Skeletal muscle cell (primary cell): ENCODE measurements around the gene TMTC1.
A peak's percentile ranks its signal among the peaks of the same experiment; 100 is the strongest.

ENCODE experiments used
- DNase-seq: peaks from one replicate; pipeline ENCODE4 v3.0.0-alpha.2; 2010; ENCODE audit warnings: low read depth
- H3K4me3 ChIP-seq: 2 replicates; pipeline ENCODE4 v1.5.1; 2011; ENCODE audit warnings: low read depth, mild to moderate bottlenecking, control low read depth, low read length, moderate library complexity

Gene TMTC1

DNA sequence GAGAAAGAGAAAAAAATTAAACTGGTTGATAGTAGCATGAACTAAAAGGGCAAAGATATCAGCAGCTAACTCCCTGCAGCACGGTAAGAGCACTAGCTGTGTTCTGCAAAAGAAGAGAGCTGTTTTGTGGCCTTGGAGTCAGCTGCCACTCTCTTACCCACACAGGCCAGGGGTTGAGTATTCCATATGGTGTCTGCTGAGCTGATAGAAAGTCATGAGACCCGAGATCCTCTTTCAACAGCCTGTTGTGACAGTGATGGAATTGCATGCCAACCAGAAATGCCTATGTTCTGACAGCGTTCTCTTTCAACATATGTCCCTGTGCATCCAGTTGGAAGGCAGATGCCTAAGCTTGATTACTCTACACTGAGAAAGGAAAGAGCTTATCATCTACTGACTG, 39.9 kb downstream of the TMTC1 start:
- no peak overlapping the region for H3K4me3 ChIP-seq
- peak; percentile 99 for DNase-seq

DNA sequence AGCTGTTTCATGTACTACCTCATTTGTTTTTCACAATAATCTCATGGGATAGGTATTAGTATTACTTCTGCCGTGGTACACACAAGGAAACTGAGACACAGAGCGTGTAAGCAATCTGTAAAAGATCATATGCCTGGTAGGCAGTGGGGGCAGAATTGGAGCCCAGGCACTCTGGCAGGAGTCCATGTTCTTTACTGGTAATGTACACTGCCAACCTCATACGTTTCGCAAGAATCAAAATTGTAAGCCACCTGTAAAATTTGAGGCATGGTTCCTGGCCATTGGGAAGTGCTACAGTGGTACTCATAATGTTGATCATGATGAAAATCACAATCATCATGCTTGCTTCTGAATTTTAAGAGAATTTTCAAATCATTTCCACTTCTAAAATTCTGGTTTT, 40.7 kb downstream of the TMTC1 start:
- no peak overlapping the region for H3K4me3 ChIP-seq
- no peak for DNase-seq

DNA sequence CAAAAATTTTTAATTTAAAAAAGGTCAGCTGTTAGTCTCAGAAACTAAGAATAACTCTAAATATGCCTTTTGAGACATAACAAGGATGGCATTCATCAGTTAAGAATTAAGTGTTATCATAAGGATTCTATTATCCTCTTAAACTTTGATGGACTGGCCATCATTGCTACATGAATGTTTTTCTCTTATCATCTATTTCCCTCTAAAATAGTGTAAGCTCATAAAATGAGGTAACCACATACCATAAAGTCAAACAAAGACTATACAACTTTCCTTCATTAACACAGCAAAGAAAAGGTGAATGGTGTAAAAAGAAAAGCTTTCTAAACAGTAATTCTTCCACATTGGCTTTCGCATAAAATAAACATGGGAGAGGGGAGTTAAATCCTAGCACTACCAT, 41.1 kb downstream of the TMTC1 start:
- DNase-seq: no peak
- H3K4me3 ChIP-seq: no peak overlapping the region

DNA sequence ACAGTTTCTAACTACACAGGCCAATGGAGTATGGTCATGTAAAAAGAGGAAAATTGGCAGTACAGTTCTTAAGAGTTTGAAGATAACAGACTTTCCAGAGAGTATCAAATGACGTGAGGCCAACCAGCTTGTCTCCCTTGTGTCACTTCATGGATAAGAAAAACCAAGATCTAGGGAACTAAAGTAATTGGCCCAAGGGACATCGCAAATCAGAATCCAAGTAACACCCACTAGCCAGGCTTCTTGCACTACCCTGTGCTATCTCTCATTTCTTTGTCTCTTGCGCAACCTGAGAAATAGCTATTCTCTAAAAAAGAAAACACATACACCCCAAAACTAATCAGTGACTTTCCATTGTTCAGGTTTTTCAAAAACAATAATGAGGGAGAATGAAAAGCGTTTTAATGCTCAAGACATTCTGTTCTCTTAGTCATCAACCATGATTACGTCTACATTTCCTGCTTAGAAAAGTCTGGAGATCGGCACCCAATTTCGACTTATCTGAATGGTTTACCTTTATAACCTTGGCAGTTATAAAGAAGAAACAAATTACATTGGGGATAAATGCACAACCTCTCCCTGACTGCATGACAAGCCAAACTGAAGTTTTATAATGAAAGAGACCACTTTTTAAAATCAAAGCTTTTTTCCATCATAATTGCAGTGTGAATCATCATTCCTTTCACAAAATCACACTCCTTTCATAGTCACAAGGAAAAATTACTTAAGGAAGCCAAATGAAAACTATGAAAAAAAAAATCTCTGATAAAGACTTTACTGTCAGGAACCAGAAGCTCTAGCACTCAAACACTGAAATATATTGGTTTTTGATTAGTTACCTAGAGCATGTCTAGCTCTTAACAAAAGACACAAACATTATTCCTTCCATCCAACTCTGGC, 42.1 kb downstream of the TMTC1 start:
- DNase-seq: peak; percentile 89
- H3K4me3 ChIP-seq: no peak overlapping the region

DNA sequence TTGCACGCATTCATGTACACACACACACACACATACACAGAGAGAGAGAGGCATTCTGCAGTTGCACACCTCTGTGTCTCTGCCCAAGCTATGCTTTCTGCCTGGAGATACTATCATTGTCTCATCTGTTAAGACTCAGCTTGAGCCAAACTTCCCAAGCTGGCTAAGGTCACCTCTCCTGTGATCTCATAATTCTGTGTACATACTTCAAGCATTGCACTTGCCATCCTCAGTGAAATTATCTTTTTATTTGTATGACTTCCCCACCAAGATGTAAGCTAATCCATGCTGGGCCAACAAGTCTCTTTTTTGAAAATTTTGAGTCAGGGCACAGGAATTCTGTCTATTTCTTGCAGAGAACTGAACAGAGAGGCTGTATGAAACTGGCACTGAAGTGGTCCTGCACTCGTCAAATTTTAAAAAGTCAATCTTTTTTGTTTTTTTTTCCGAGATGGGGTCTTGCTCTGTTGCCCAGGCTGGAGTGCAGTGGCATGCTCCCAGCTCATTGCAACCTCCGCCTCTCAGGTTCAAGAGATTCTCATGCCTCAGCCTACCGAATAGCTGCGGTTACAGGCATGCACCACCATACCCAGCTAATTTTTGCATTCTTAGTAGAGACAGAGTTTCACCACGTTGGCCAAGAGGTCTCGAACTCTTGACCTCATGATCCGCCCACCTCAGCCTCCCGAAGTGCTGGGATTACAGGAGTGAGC, 44.3 kb downstream of the TMTC1 start:
- H3K4me3 ChIP-seq: no peak overlapping the region
- no peak for DNase-seq

DNA sequence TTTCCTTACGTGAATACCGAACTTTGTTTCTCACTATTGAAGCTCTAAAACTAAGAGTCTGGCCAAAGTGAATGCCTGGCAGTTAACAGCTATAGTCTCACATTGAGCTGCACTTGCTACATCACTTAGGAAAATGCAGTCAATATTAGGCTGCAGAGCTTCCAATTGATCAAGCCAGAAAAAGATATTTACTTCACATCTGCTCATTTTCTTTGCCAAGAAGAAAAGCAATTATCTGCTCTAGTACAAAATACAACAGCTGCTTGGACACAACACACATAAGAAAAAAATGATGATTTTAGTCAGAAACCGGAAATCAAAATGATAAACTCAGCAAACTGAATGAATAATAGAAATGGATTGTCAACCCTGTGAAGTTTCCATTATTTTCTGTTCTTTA, 45.4 kb downstream of the TMTC1 start:
- no peak overlapping the region for H3K4me3 ChIP-seq
- DNase-seq: no peak

DNA sequence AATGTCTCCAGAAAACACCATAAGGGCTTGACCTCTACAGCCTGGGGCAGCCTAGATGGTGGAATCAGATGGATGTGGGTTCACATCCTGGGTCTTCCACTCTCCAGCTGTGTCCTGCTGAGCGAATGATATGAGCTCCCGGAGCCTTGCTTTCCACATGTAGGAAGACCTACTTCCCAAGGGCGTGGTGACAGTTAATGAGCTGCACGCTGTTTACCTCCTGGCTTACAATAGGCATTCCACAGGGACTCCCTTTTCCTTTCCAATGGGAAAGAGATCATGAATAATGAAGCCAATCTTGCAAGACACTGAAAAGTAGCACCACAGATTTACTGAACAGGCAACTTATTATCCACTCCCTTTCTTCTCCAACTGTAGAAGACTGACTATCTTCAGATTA, 46.1 kb downstream of the TMTC1 start:
- DNase-seq: no peak
- no peak overlapping the region for H3K4me3 ChIP-seq

DNA sequence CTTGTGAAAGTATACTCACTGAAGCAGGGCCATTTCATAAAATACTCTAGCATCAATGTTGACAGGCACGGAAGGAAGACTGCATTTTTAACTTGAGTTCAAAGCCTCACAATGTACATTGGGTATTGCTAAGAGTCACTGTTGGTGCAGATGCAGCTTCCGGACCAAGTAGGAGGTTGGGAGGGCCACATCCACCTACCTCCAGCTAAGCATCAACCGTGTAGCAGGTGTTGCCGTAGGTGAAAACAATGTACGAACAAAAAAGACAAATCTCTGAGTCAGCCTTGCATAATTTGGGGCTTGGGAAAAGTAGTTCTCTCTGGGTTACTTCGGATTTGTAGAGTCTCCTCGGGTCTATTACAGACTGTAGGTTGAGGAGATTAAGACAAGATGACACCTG, 48.1 kb downstream of the TMTC1 start:
- no peak overlapping the region for H3K4me3 ChIP-seq
- DNase-seq: no peak

DNA sequence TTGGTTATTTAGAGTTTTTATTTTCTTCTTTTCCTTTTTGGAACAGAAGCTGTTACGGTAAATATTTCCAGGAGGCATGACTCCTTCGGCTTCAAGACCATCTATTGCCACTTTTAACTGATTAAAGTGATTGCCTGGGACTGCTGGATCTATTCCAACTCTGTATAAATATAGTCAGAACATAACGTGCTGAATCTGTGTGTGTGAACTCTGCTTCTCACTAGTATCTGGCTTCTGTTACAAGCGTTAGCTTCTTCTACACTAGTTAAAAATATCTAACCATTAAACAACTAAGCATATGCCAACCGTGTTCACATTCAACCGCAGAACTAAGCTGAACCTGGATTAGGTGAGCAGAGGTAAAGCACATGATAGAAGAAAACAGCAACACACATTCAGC, 49.0 kb downstream of the TMTC1 start:
- no peak for DNase-seq
- no peak overlapping the region for H3K4me3 ChIP-seq

DNA sequence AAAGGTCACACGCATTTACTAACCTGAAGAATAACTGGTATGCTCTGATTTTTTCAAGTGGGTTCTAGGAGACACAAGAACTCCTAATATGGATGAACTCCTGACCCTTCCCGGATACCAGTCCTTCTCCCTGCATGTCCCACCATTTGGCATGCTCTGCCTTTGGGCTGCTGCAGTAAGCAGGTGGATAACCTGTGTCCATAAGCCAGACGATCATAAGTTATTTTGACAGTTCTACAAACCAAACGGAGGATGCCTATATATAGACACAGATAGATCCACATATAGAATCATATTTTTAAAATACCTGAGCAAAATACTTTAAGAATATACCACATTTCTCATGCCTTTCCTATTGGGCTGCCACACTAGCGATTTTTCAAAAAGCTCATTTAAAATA, 49.4 kb downstream of the TMTC1 start:
- H3K4me3 ChIP-seq: no peak overlapping the region
- DNase-seq: no peak

DNA sequence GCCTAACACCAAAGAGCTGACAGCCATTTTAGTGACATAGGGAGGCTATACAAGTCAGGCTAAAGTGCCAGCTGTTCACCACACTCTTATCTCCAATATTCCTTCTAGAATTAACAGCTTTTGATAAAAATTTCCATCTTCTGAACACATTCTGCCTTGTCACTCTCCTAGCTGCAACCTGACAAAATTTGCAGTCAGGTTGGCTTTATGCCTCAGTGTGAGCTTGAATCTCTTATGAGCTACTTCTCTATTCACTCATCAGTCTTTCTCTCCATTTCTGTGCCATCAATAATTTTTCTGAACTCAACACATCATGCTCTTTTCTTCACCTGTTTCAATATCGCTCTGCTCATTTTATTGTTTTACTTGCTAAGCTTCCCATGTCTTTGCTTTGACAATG, 50.2 kb downstream of the TMTC1 start:
- no peak for DNase-seq
- H3K4me3 ChIP-seq: no peak overlapping the region

DNA sequence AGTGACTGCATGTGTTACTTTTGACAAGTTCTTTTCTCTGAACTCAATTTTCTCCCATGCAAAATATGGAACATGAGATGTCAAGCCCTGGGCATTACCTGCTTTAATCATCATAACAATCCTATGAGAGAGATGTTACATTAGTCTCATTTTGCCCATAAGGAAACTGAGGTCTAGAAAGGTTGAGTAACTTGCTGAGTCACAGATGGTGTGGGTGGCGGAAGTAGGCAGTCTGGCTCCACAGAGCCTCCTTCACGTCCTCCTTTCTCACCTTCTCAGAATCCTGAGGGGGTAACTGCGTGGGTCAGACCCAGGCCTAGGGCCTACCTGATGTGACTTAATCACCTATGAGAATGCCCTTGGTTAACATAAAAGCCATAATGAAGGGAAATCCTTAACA, 50.7 kb downstream of the TMTC1 start:
- no peak for DNase-seq
- no peak overlapping the region for H3K4me3 ChIP-seq

DNA sequence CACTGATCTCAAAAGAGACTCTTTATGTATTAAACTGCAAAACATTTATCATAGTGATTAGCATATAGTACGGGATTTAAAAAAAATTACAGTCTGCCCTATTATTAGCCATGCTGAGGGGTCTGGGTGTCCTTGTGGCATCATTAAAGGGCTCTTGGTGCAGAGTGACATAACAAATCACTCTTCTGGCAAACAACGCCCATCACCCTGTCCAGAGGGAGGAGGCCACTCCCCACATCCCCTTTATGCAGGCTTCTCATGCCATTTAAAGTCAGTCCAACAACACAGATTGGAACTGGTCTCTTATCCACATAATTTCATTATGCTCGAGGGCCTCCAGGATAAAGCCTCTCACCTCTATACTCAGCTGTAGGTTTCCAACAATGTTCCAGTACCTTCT, 51.1 kb downstream of the TMTC1 start:
- DNase-seq: no peak
- no peak overlapping the region for H3K4me3 ChIP-seq

DNA sequence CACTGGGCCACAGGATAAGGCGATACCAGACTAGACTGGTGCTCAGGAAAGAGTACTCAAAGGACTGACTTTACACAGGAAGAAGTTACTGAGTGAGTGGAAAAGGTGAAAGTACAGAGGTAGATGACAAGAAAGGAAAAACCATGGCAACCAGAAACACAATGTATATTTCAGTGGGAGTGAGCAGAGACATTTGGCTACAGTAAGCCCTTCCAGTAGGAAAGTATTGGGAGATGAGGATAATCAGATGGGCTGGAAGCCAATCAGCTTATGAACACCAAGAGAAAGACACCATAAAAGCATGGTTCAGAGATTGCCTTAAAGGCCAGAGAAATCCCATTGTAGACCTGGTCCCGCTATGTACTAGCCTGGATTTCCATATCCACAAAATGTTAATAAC, 51.6 kb downstream of the TMTC1 start:
- no peak for DNase-seq
- no peak overlapping the region for H3K4me3 ChIP-seq

DNA sequence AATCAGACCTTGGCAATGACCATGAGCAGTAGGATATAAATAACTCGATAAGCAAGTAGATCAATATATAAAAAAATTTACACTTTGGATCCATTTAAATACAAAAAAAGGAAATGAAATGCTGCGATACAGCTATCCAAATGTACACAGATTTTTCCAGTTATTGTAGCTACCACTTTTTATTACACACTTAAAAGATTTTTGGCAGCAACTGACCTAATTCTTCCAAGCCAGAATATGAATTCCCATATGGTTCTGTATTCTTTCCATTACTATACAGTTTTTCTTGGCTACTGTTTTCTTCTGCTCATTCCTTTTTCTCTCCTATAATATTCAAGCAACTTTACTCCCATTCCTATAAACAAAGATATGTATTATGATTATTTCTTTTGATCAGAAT, 52.2 kb downstream of the TMTC1 start:
- H3K4me3 ChIP-seq: no peak overlapping the region
- DNase-seq: no peak

DNA sequence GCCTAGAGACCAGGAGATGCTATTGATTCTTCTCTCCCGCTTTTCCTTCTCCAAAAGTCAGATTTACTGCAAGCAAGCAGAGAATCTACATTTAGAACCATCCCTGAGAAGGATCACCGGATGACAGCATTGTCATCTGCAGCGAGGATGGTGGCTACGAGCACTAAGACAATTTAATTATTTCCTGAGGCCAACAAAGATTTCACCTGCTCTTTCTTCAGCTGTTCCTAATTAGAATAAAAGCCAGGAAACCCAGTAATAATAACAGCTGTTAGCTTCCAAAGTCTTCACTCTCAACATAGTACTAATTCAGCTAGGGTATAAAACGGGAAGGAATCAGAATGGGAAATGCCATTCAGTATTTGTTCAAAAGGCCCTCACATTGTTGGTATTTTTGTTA, 53.3 kb downstream of the TMTC1 start:
- no peak overlapping the region for H3K4me3 ChIP-seq
- DNase-seq: no peak

DNA sequence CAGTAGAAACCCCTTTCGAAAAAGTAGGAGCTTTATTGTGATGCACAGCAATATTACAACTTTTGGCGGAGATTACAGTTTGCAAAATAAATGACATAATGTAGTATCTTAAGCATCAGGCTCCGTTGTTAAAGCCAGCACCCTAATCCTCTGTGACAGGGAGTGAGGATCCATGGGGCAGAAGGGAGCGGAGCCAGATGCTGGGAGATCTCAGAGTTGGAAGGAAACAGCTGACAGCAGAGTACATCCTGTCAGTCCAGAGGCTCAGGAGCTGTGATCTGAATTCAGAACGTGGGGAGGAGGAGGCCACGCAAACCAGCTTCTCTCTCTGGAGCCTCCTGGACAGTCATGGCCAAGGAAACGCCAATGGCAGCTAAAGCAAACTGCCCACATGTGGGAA, 55.7 kb downstream of the TMTC1 start:
- no peak overlapping the region for H3K4me3 ChIP-seq

DNA sequence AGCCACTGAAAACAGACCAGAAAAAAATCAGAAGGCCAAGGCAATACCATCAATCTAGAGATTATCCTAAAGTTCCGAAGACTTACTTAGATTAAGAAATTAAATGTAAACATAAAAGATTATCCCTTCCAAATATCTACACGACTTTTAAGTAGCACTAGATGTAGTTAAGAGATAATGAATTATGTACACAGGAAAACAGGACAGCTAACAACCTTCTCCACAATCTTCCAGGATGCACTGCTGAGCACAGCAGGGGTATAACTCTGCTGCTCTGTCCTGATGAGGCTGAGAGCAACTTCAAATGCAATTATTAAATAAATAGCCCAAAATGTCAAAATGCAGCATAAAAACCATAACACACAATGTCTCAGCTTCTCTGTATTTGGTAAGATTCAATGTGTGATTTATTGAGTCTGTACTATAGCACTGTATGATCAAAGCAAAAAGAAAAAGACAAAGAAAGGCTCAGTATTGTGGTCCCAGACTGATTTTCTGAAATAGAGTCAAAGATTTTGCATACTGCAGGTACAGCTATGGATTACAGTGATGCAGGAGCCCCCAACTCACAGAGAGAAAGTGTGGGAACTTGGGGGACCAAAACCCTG, 56.9 kb downstream of the TMTC1 start:
- no peak for DNase-seq
- H3K4me3 ChIP-seq: no peak overlapping the region

More for the DNA sequence above, 55.7 kb downstream of the TMTC1 start:
- no peak for DNase-seq

DNA sequence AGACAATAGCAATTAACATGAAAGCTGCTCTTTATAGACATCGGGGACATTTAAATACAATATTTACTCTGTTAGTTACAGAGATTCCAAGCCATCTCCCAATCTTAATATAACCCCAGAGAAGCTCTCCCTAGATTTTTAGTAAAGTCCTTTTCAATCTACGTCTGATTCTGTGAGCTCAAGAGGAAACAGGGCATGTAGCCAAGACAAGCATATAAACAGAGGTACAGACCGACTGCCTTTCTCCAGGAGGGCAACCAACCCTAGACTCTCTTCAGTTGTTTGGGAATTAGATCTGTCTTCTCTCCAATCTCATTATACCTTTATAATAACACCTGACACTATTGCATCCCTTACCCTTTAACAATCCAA, 57.4 kb downstream of the TMTC1 start:
- no peak for DNase-seq
- no peak overlapping the region for H3K4me3 ChIP-seq

DNA sequence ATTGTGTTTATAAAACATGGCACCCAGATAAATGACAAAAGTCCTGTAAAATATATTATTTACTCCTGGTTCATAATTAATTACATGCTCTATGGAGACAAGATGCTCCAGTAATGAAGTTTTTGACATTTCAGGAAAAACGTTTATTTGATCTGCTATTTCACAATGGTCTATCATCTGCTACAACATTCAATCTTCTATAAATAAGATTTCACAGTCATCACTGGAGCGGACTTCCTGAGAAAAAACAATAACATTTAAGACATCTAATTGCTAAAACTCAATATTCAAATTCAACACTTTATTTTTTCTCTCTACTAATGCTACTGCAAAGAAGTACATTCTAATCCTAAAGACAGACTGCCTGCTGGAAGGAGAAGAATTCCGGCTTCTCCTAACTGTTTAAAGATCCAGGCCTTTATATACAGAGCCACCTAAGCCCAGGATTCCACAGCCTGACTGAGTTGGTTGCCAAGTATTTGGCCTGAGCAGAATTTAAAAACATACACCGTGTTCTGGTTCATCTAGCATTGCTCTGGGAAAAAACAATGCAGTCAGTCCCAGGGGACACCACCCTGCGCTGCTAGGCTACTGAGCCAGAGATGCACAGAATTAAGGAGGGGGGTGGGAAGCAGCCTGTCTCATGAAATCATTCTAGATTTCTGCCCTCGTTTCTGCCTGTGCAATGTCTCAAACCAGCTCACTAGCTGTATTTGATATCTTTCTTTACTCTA, 58.0 kb downstream of the TMTC1 start:
- DNase-seq: peak; percentile 97

More for the DNA sequence above, 58.0 kb downstream of the TMTC1 start:
- H3K4me3 ChIP-seq: no peak overlapping the region
